HEK293T (cell line): Measurements from ENCODE around the gene ITGA3.
A peak's percentile ranks its signal among the peaks of the same experiment; 100 is the strongest.

Experiments used
- CTCF ChIA-PET: fragments of 350-600 bp; formaldehyde crosslinking; extraction: SDS; loops from one replicate; lab custom pipeline; 2021; ENCODE audit warnings: antibody characterized with exemption, inconsistent platforms; lab: Yijun Ruan, JAX
- POLR2A ChIA-PET: fragments of 350-600 bp; formaldehyde crosslinking; extraction: SDS; loops from one replicate; lab custom pipeline; 2020; ENCODE audit warnings: antibody characterized with exemption, inconsistent platforms; lab: Yijun Ruan, JAX
- DNase-seq: peaks from one replicate; pipeline ENCODE4 v3.0.0; 2012; ENCODE audit warnings: mixed read lengths; ENCODE audit errors: extremely low spot score
- ARNT ChIP-seq: fragments of 450-650 bp; IDR thresholded peaks from 2 replicates; pipeline ENCODE4 v1.6.1; 2017; ENCODE audit warnings: mild to moderate bottlenecking
- BHLHE40 ChIP-seq: fragments of 450-650 bp; IDR thresholded peaks from 2 replicates; pipeline ENCODE4 v1.6.1; 2016; ENCODE audit warnings: mild to moderate bottlenecking, moderate library complexity, borderline replicate concordance
- CTBP1 ChIP-seq: fragments of 450-650 bp; IDR thresholded peaks from 2 replicates; pipeline ENCODE4 v1.6.1; 2016; ENCODE audit warnings: borderline replicate concordance
- ELF4 ChIP-seq: fragments of 450-650 bp; IDR thresholded peaks from 2 replicates; pipeline ENCODE4 v1.6.1; 2017; ENCODE audit warnings: antibody characterized with exemption
- FOXA1 ChIP-seq: fragments of 450-650 bp; IDR thresholded peaks from 2 replicates; pipeline ENCODE4 v1.6.1; 2016; ENCODE audit warnings: mild to moderate bottlenecking
- FOXK2 ChIP-seq: fragments of 450-650 bp; IDR thresholded peaks from 2 replicates; pipeline ENCODE4 v1.6.1; 2016; ENCODE audit warnings: mild to moderate bottlenecking
- FOXM1 ChIP-seq: fragments of 450-650 bp; IDR thresholded peaks from 2 replicates; pipeline ENCODE4 v1.6.1; 2017; ENCODE audit warnings: mild to moderate bottlenecking, borderline replicate concordance
- HDGF ChIP-seq: fragments of 450-650 bp; IDR thresholded peaks from 2 replicates; pipeline ENCODE4 v1.6.1; 2017; ENCODE audit warnings: antibody characterized with exemption, borderline replicate concordance
- L3MBTL2 ChIP-seq: fragments of 450-650 bp; conservative IDR thresholded peaks from 2 replicates; pipeline ENCODE4 v1.6.1; 2016; ENCODE audit warnings: mild to moderate bottlenecking
- LEF1 ChIP-seq: fragments of 450-650 bp; IDR thresholded peaks from 2 replicates; pipeline ENCODE4 v1.6.1; 2017; ENCODE audit warnings: mild to moderate bottlenecking, borderline replicate concordance
- NFRKB ChIP-seq: fragments of 450-650 bp; IDR thresholded peaks from 2 replicates; pipeline ENCODE4 v1.6.1; 2016; ENCODE audit warnings: mild to moderate bottlenecking, moderate library complexity
- SP1 ChIP-seq: fragments of 450-650 bp; IDR thresholded peaks from 2 replicates; pipeline ENCODE4 v1.6.1; 2017
- SUZ12 ChIP-seq: fragments of 450-650 bp; IDR thresholded peaks from 2 replicates; pipeline ENCODE4 v1.6.1; 2016; ENCODE audit warnings: mild to moderate bottlenecking
- TARDBP ChIP-seq: fragments of 450-650 bp; IDR thresholded peaks from 2 replicates; pipeline ENCODE4 v1.6.1; 2016
- ZNF384 ChIP-seq: fragments of 450-650 bp; IDR thresholded peaks from 2 replicates; pipeline ENCODE4 v1.6.1; 2016
- TF ChIP-seq, protein P1 (sequence below): fragments of 450-650 bp; IDR thresholded peaks from 2 replicates; pipeline ENCODE4 v1.6.1; 2016

ITGA3 gene

DNA sequence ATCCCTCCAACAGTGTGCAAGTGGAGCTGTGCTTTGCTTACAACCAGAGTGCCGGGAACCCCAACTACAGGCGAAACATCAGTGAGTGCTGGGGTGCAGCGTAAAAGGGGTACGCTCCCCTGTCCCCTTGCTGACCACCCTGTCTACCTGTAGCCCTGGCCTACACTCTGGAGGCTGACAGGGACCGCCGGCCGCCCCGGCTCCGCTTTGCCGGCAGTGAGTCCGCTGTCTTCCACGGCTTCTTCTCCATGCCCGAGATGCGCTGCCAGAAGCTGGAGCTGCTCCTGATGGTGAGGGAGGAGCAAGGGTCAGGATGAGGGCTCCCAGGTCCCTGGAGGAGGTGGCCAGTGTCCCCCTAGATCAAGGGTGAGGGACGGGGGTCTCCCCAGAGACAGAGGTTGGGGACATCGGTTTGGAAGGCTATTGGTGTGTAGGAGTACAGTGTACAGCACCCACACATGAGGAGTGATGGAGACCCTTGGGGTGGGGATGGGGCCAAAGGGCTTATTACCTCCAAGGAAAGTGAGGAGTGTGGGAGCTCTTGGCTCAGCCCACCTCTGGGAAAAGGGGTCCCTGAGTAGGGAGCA is 19.6 kb downstream of the ITGA3 start:
- TF ChIP-seq HDGF, result no peak
- TF ChIP-seq, protein P1, sequence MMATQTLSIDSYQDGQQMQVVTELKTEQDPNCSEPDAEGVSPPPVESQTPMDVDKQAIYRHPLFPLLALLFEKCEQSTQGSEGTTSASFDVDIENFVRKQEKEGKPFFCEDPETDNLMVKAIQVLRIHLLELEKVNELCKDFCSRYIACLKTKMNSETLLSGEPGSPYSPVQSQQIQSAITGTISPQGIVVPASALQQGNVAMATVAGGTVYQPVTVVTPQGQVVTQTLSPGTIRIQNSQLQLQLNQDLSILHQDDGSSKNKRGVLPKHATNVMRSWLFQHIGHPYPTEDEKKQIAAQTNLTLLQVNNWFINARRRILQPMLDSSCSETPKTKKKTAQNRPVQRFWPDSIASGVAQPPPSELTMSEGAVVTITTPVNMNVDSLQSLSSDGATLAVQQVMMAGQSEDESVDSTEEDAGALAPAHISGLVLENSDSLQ, result no peak
- DNase-seq, result no peak
- POLR2A ChIA-PET, result no interaction called here
- CTCF ChIA-PET, result no interaction called here

DNA sequence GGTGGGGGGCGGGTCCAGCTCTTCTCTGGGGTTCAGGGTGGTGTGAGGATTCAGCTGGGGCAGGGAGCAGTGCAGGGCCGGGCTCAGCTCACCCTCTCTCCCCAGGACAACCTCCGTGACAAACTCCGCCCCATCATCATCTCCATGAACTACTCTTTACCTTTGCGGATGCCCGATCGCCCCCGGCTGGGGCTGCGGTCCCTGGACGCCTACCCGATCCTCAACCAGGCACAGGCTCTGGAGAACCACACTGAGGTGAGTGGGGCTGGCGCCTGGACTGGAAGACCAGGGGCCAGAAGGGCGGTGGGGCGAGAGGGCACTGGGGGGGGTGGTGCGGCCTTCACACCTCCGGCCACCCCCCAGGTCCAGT is 20.3 kb downstream of the ITGA3 start:
- POLR2A ChIA-PET, result no interaction called here
- CTCF ChIA-PET, result no interaction called here
- no peak for TF ChIP-seq SP1
- TF ChIP-seq FOXM1, result no peak
- no peak for TF ChIP-seq CTBP1
- TF ChIP-seq HDGF, result no peak
- no peak for TF ChIP-seq TARDBP
- no peak for DNase-seq

DNA sequence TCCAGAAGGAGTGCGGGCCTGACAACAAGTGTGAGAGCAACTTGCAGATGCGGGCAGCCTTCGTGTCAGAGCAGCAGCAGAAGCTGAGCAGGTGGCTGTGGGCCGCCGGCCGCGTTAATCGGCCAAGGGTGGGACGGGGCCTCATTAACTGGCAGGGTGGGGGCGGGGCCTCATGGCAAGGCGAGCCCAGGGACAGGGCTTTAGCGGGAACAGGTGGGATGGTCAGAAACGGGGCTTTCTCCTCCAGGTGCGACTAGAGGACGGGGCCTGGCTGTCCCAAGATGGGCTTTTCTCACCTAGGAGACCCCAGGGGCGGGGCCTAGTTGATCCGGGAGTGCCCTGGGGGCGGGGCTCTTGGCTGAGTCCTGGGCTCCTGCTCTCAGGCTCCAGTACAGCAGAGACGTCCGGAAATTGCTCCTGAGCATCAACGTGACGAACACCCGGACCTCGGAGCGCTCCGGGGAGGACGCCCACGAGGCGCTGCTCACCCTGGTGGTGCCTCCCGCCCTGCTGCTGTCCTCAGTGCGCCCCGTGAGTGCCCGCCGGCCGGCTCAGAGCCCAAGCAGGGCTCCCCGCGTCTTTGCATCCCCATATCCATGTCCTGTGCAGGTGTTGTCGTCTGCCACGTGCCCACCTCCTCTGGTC is 20.8 kb downstream of the ITGA3 start:
- ChIA-PET POLR2A (no interaction called here), CTCF (interaction anchor here (1.4 kb wide), 1 partner anchor 11 kb away, joined by 7 read pairs; no protein-coding TSS in a partner anchor)
- TF ChIP-seq FOXK2 (no peak), NFRKB (no peak), SUZ12 (no peak), CTBP1 (no peak), L3MBTL2 (no peak), SP1 (no peak), FOXM1 (no peak), HDGF (no peak), TARDBP (no peak), ELF4 (no peak), BHLHE40 (no peak), FOXA1 (no peak), ARNT (no peak), ZNF384 (no peak), LEF1 (no peak)
- TF ChIP-seq, protein P1, result no peak
- no peak for DNase-seq

DNA sequence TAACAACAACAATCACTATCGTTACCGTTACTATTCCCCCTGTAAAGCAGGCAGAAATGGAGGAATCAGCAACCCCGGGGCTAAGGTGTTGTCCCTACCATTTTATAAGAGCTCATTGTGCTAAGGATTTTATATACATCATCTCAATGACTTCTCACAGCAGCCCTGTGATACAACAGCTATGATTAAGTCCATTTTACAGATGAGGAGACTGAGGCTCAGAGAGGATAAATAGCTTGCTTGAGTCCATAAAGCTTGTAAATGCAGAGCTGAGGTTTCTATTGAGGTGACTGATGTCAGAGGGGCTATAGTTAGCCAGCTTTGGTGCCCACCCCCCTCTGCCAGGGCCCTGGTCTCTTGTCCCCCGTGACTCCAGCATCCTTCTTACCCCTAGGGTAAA is 22.5 kb downstream of the ITGA3 start:
- no peak for DNase-seq
- POLR2A ChIA-PET, result no interaction called here
- CTCF ChIA-PET, result interaction anchor here (1.9 kb wide), 1 partner anchor 16 kb away, joined by 5 read pairs; no protein-coding TSS in a partner anchor
- TF ChIP-seq ARNT, result no peak
- no peak for TF ChIP-seq SUZ12
- TF ChIP-seq BHLHE40, result no peak
- TF ChIP-seq FOXA1, result no peak
- no peak for TF ChIP-seq ELF4
- TF ChIP-seq FOXM1, result no peak
- no peak for TF ChIP-seq FOXK2
- TF ChIP-seq SP1, result no peak
- no peak for TF ChIP-seq CTBP1
- TF ChIP-seq LEF1, result no peak
- TF ChIP-seq ZNF384, result no peak
- no peak for TF ChIP-seq HDGF
- TF ChIP-seq, protein P1, result no peak
- TF ChIP-seq L3MBTL2, result no peak
- no peak for TF ChIP-seq TARDBP
- no peak for TF ChIP-seq NFRKB

DNA sequence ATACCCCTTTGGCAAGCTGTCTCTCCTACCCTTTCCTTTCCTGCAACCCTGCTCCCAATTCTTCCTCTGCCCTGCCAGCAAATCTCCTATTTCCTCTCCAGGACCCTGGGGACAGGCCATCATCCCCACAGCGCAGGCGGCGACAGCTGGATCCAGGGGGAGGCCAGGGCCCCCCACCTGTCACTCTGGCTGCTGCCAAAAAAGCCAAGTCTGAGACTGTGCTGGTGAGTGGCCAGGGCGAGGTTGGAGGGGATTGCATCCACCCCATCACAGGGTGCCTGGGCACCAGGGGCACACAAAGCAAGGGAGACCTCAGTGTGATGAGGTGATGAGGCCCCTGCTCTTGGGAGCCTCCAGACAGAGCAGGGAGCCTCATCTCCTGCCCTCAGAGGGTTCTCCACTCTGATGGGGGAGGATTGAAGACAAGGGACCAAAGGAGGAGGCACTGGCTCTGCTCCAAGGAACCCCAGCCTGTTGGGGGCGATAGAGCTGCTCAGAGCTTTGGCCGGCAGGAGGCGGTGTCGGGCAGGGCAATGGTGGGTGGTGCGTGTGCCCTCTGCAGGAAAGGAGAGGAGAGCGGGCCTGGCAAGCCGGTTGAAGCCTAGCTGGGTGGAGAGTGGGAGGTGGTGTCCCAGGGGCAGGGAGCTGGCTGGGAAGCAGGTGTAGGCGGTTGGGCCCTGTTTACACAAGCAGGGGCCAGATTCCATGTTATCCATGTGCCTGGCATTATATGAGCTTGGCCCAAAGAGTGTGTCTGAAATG is 23.6 kb downstream of the ITGA3 start:
- TF ChIP-seq TARDBP (no peak), LEF1 (no peak), ARNT (no peak), NFRKB (no peak), ELF4 (no peak), FOXA1 (no peak), HDGF (no peak), FOXM1 (no peak)
- CTCF ChIA-PET, result interaction anchor here (0.6 to 1.6 kb wide), 5 partner anchors 13 to 1183 kb away, joined by 3 to 5 read pairs (median 4); no protein-coding TSS in a partner anchor
- peak; percentile 49 for DNase-seq
- POLR2A ChIA-PET, result no interaction called here

DNA sequence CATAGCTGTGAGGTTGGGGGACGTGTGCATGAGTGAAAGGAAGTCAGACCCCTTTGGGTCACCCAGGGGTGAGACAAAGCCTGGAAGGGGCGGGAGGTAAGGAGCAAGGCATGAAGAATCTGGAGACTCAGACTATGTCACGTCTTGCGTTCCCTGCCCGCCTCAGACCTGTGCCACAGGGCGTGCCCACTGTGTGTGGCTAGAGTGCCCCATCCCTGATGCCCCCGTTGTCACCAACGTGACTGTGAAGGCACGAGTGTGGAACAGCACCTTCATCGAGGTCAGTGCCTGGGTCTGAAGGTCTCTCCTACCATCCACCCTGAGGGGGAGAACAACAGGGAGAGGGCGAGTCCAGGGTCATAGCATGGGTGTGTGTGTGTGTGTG is 24.2 kb downstream of the ITGA3 start:
- TF ChIP-seq CTBP1 (no peak), SUZ12 (no peak), ARNT (no peak), NFRKB (no peak), ELF4 (no peak), FOXA1 (no peak), HDGF (no peak), LEF1 (no peak), ZNF384 (no peak), SP1 (no peak), FOXK2 (no peak), TARDBP (no peak), L3MBTL2 (no peak), FOXM1 (no peak)
- TF ChIP-seq, protein P1, result no peak
- ChIA-PET CTCF (interaction anchor here (0.6 to 1.6 kb wide), 5 partner anchors 13 to 1182 kb away, joined by 3 to 5 read pairs (median 4); no protein-coding TSS in a partner anchor), POLR2A (no interaction called here)
- DNase-seq, result no peak
